NOMO-1 treated with DMSO at 0.1 percent for 48 hours (cell line): ENCODE results near the gene CRCP.

Experiments used
- DNase-seq: peaks from one replicate; lab custom pipeline; 2025; ENCODE audit not compliant: unreplicated experiment; lab: John Stamatoyannopoulos, UW

CRCP gene

GRCh38 chr7:66187905-66188304, 73.3 kb downstream of the CRCP start:
- DNase-seq: no peak

- no peak for DNase-seq
Observed at GRCh38 chr7:66188645-66189044, 74.0 kb downstream of the CRCP start.

GRCh38 chr7:66189695-66190503, 75.3 kb downstream of the CRCP start:
- DNase-seq: no peak

- DNase-seq: no peak
Observed at GRCh38 chr7:66190504-66190857, 75.8 kb downstream of the CRCP start.

- DNase-seq: no peak
Observed at GRCh38 chr7:66193146-66193725, 78.6 kb downstream of the CRCP start.

- DNase-seq: no peak
Observed at GRCh38 chr7:66198469-66198868, 83.8 kb downstream of the CRCP start.

GRCh38 chr7:66198956-66199355, 84.3 kb downstream of the CRCP start:
- DNase-seq: no peak

GRCh38 chr7:66202441-66202840, 87.8 kb downstream of the CRCP start:
- no peak for DNase-seq
